GM21390 (cell line): ENCODE results near the gene PPEF1.
"Not testable (repeated sequence)": the region's sequence is repeated elsewhere in the genome, so short reads cannot be mapped to it uniquely, and the experiment has no call there.

Experiments
- ATAC-seq: cut with Tn5 transposase; IDR thresholded peaks from one replicate; pipeline ENCODE4 v1.9.1; 2021; ENCODE audit not compliant: unreplicated experiment

The PPEF1 gene

DNA sequence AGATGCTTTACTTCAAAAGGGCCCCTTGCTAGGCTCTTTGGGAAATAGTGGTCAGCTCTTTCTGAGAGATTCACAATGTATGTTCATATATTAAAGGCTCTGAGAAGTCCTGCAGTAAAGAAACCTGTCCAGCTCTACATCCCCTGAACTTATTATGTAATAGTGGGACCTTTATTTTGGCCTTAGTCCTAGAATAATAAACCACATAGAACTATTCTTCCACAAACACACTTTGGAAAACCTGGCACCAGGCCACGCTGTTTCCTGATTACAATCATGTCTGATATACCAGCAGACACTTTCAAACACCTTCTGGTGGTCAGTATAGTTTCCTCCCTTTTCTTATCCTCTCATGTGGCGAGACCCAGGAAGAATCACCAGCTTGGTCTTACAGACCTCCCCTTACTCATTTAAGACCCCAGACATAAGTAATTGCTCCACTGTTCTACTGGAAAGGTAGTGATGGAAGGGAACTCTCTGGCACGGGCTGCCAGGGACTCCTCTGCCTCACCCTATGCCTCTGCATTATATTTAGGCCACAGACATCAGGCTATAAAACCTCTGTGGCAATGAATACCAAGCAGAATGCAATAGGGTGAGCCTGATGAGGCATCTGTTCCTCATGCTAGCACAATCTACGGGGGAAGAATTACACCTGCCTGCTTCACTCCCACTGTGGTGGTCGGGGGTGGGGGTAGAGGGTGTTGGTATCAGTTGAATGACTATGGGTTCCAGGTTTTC lies 5.7 kb upstream of the PPEF1 start:
- ATAC-seq: no peak

- no peak for ATAC-seq
Observed at GRCh38 chrX:18702362-18703195, 4.9 kb upstream of the PPEF1 start.

GRCh38 chrX:18709833-18710232 lies 2.4 kb downstream of the PPEF1 start:
- ATAC-seq: no peak

DNA sequence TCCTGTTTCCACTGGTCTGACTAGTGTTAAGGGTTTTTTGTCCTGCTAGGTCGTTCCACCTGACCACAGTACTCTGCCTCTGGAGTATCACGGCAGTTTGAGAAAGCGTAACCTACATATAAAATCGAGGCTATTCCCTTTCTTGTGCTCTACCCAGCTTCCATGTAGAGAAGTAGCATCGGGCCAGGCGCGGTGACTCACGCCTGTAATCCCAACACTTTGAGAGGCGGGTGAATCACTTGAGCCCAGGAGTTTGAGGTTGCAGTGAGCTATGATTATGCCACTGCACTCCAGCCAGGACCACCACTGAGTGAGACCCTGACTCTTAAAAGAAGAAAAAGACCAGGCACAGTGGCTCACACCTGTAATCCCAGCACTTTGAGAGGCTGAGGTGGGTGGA lies 7.5 kb downstream of the PPEF1 start:
- ATAC-seq: no peak

GRCh38 chrX:18719852-18720251 lies 12.4 kb downstream of the PPEF1 start:
- ATAC-seq: no peak

- ATAC-seq: no peak
Observed at GRCh38 chrX:18721683-18722499, 14.4 kb downstream of the PPEF1 start.

DNA sequence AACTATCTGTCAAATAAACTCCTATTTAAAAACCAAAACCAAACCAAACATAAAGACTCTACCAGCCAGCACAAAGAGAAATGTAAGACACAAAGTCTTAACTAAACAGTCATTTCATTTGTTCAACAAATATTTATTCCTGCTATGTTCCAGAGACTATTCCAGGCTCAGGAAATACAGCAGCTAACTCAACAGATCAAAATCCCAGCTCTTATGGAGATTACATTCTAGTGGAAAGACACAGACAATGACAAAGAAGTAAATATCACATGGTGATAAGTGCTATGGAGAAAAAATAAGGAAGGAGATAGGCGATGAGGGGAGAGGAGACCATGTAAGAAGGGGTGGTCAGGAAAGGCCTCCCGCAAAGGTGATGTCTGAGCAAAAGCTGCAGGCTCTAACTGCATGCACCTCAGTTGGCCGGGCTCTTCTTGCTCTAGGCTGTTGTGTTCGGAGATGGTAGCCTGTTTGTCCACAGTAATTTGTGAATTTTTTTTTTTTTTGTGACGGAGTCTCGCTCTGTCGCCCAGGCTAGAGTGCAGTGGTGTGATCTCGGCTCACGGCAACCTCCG lies 15.1 kb downstream of the PPEF1 start:
- ATAC-seq: no peak

DNA sequence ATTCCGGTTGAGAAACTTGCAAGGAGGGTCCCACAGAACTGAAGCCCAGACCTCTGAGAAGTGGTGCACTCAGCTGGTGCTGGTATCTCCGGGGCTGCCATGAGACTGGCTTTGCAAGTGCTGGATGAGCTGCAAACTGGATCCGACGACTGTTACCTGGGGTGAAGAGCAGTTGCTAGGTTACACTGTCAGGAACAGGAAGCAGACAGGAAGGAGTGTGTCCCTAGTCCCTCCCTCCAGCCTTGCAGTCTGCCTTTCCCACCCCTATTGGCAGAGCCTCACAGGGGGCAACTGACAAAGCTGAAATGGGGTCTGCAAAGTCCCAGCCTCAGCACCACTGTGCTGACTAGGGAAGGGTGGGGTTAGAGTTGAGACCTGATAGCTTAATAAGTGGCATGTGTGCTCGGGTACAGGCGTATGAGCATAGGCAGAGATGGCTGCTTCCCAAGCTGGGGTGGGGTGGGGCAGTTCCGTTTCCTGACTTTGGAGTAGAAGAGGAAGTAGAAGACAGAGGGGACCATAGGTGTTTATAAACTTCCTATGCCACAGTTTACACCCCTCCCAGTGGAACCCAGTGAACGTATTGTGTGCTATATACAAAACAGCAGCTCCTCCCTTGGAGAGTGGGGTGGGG lies 18.0 kb downstream of the PPEF1 start:
- no peak for ATAC-seq

DNA sequence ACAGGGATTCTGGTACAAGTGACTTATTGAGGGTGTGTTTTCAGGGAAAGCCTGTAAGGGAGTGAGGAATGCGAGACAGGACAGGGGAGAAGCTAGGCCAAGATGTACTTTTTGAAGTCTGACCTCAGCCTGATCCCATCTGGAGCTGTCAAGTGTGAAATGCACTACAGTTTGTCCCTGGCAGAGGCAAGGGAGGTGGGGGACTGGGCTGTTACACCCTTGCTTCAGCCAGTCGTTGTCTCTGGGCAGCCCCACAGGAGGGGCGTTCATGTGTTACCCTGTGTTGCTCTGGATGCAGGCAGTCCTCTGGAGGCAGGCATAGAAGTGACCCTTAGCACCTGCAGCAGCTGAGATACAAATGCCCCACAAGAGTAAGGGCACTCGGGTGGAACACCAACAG lies 25.8 kb downstream of the PPEF1 start:
- ATAC-seq: no peak

DNA sequence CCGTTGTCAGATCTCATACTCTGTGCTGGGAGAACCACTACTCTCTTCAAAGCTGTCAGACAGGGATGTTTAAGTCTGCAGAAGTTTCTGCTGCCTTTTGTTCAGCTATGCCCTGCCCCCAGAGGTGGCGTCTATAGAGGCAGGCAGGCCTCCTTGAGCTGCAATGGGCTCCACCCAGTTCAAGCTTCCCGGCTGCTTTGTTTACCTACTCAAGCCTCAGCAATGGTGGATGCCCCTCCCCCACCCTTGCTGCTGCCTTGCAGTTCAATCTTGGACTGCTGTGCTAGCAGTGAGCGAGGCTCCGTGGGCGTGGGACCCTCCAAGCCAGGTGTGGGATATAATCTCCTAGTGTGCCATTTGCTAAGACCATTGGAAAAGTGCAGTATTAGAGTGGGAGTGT lies 32.2 kb downstream of the PPEF1 start:
- not testable (repeated sequence) for ATAC-seq

- ATAC-seq: no peak
Observed at GRCh38 chrX:18748499-18748898, 41.1 kb downstream of the PPEF1 start.

DNA sequence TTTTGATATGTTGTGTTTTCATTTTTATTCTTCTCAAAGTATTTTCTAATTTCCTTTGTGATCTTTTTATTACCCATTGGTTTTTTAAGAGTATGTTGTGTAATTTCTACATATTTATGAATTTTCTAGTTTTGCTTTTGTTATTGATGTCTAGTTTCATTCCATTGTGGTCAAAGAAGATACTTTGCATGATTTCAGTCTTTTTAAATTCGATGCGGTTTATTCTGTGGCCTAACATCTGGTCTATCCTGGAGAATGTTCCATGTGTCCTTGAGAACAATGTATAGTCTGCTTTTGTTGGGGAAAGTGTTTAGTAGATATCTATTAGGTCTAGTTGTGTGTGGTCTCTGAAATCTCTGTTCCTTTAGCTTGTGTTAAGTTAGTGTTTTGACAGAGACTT lies 46.2 kb downstream of the PPEF1 start:
- no peak for ATAC-seq

- no peak for ATAC-seq
Observed at GRCh38 chrX:18755651-18756050, 48.2 kb downstream of the PPEF1 start.

DNA sequence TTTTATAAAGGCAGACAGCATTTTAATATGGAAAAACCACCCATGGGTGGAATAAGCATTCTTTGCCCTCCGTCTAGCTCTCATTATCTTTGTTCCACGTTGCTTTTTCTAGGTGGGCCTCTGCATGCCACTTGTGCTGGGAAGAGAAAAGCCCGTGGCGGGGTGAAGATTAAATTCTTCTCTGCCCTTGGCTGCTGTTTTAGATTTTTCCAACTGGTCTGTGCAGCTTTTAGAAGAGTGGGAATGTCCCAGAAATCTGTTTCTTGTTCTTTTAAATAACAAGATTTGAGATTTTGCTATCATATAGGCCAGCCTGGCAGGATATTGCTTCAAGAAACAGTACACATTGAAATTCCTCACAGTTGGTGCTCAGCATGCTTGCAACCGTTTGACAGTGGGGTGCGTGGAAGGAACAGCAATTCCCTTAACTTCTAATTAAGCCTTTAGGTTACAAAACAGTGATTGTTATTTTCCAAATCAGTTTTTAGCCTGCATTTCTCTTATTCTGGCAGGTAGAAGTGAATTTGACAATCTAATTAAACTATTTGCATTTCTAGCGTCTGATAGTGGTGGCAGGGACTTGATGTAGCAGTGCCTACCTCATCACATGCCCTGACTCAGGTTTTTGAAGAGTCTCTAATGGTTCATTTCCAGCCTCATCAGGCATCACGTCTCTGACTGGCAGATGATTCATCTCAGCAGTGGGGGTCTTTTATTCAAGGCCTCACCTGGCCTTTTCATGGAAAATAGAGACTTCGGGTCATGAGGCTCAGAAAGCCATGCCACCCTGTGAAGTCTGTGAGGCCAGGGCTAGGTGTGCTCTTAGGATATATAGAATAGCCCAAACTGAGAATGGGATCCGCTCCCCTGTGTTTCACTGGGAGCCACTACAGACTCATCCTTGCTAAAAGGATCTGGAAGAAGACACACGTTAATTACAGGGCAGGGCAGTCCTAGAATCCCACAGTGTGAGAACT lies 50.8 kb downstream of the PPEF1 start:
- no peak for ATAC-seq

DNA sequence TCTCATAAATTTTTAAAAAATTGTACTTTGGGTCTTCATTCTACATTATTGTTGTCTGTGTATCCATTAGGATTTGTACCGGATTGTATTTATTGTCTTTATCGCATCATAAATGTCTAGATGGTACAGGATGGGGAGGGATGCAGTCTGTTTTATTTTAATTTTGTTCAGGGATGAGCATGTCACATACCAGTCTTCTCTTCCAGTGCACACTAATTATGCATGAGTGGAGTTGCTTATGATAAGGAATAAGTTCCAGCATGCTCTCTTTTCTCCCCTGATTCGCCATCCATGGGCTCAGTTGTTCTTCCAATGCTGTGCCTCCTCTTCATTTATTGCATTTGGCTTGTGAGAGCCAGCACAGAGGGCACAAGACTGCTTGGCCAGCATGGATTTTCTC lies 54.3 kb downstream of the PPEF1 start:
- no peak for ATAC-seq

GRCh38 chrX:18763106-18763505 lies 55.7 kb downstream of the PPEF1 start:
- ATAC-seq: not testable (repeated sequence)

GRCh38 chrX:18769364-18769763 lies 61.9 kb downstream of the PPEF1 start:
- no peak for ATAC-seq

GRCh38 chrX:18769812-18770573 lies 62.5 kb downstream of the PPEF1 start:
- ATAC-seq: no peak

DNA sequence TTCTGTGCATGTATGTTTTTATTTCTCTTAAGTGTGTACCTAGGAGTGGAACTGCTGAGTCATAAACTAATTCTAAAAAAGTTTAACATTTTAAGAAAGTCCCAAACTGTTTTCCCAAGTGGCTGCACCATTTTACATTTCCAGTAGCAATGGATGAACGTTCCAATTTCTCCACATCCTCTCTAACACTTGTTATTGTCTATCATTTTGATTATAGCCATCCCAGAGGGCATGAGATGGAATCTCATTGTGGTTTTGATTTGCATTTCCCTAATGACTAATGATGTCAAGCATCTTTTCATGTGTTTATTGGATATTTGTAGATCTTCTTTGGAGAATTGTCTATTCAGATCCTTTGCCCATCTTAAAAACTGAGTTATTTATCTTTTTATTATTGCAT lies 82.5 kb downstream of the PPEF1 start:
- ATAC-seq: no peak
